Measurements from ENCODE around the gene MRPL19.

Gene MRPL19

GRCh38 chr2:75646583-75647425, at the start of gene MRPL19:
Gene MRPL19 (plus strand): TSS chr2:75646783. CDS start chr2:75646808, 25 bp downstream.
- no peak for TF ChIP-seq CTCF (IDR thresholded peaks at IDR 0.05; ENCODE audit: low read depth, low read length)
- peak; percentile 95 for DNase-seq (ENCODE audit: low read depth in 2 of 2)
- H3K4me3 ChIP-seq (replicated peaks in 1 of 2; ENCODE audit: low read depth in 2 of 2, low read length in 2 of 2) = peak within 1 kb of the TSS; percentile 95

GRCh38 chr2:75596784-75597183, 49.8 kb upstream of the MRPL19 start:
- TF ChIP-seq CTCF (IDR thresholded peaks at IDR 0.05; ENCODE audit: low read depth, low read length) = no peak
- DNase-seq (ENCODE audit: low read depth in 2 of 2) = no peak
- no peak overlapping the region for H3K4me3 ChIP-seq (replicated peaks in 1 of 2; ENCODE audit: low read depth in 2 of 2, low read length in 2 of 2)

- DNase-seq (ENCODE audit: low read depth in 2 of 2) = no peak
- no peak overlapping the region for H3K4me3 ChIP-seq (replicated peaks in 1 of 2; ENCODE audit: low read depth in 2 of 2, low read length in 2 of 2)
- TF ChIP-seq CTCF (IDR thresholded peaks at IDR 0.05; ENCODE audit: low read depth, low read length) = no peak
Measured at GRCh38 chr2:75597949-75598348, 48.6 kb upstream of the MRPL19 start.

- DNase-seq (ENCODE audit: low read depth in 2 of 2) = no peak
- no peak overlapping the region for H3K4me3 ChIP-seq (replicated peaks in 1 of 2; ENCODE audit: low read depth in 2 of 2, low read length in 2 of 2)
- TF ChIP-seq CTCF (IDR thresholded peaks at IDR 0.05; ENCODE audit: low read depth, low read length) = no peak
Measured at GRCh38 chr2:75598589-75599155, 47.9 kb upstream of the MRPL19 start.

- TF ChIP-seq CTCF (IDR thresholded peaks at IDR 0.05; ENCODE audit: low read depth, low read length) = no peak
- DNase-seq (ENCODE audit: low read depth in 2 of 2) = no peak
- no peak overlapping the region for H3K4me3 ChIP-seq (replicated peaks in 1 of 2; ENCODE audit: low read depth in 2 of 2, low read length in 2 of 2)
Measured at GRCh38 chr2:75600461-75601011, 46.0 kb upstream of the MRPL19 start.

GRCh38 chr2:75602724-75603342, 43.8 kb upstream of the MRPL19 start:
- H3K4me3 ChIP-seq (replicated peaks in 1 of 2; ENCODE audit: low read depth in 2 of 2, low read length in 2 of 2) = no peak overlapping the region
- peak; percentile 60 to 78 for DNase-seq (ENCODE audit: low read depth in 2 of 2)
- no peak for TF ChIP-seq CTCF (IDR thresholded peaks at IDR 0.05; ENCODE audit: low read depth, low read length)

All from cardiac fibroblast (primary cell).